GM13976 (cell line): ENCODE measurements around the gene GDPD5.

Source experiments
- DNase-seq: peaks from one replicate; pipeline ENCODE4 v3.0.0; 2012; ENCODE audit warnings: low spot score
- CTCF ChIP-seq: IDR thresholded peaks from 2 replicates; pipeline ENCODE4 v1.5.1; 2012; ENCODE audit warnings: borderline replicate concordance, mild to moderate bottlenecking; ENCODE audit not compliant: insufficient read depth; ENCODE audit errors: extremely low read depth, missing control alignments, control extremely low read depth
- in situ Hi-C: fragments of 300-500 bp; cut with MboI; formaldehyde crosslinking; loops from one replicate; pipeline ENCODE4 v1.12.0; 2022; ENCODE audit warnings: low sequenced_read_pairs, mixed read lengths, inconsistent platforms; ENCODE audit not compliant: unreplicated experiment

The GDPD5 gene

GRCh38 chr11:75473684-75474083 lies 52.1 kb downstream of the GDPD5 start:
- in situ Hi-C loops: no loop called here
- no peak for TF ChIP-seq CTCF
- DNase-seq: no peak

- in situ Hi-C loops: no loop called here
- no peak for DNase-seq
- no peak for TF ChIP-seq CTCF
These were observed 53.5 kb downstream of the GDPD5 start for GRCh38 chr11:75472081-75472732.

GRCh38 chr11:75471176-75471973 lies 54.4 kb downstream of the GDPD5 start:
- no peak for DNase-seq
- TF ChIP-seq CTCF: no peak
- in situ Hi-C loops: no loop called here

GRCh38 chr11:75470476-75471080 lies 55.2 kb downstream of the GDPD5 start:
- no peak for DNase-seq
- TF ChIP-seq CTCF: no peak
- in situ Hi-C loops: no loop called here

- in situ Hi-C loops: no loop called here
- DNase-seq: no peak
- no peak for TF ChIP-seq CTCF
These were observed 55.8 kb downstream of the GDPD5 start for GRCh38 chr11:75469785-75470405.

- TF ChIP-seq CTCF: no peak
- DNase-seq: no peak
- in situ Hi-C loops: no loop called here
These were observed 57.0 kb downstream of the GDPD5 start for GRCh38 chr11:75468534-75469340.
